H9 (cell line): ENCODE results near the gene MANSC4. TPM values are rescaled to one million over a fixed set of nuclear protein-coding genes. Genes with fewer than 3 reads are reported as not detected.

Experiments
- DNase-seq: peaks from one replicate; pipeline ENCODE4 v3.0.0-alpha.2; 2017
- H2AFZ ChIP-seq: one replicate; pipeline ENCODE4 v1.6.1; 2013; ENCODE audit warnings: mild to moderate bottlenecking, low read length, control low read depth, moderate library complexity
- H2AK5ac ChIP-seq: 2 replicates; pipeline ENCODE4 v1.6.1; 2013; ENCODE audit warnings: low read length, control low read depth, mixed read lengths; ENCODE audit not compliant: insufficient read length
- H2BK120ac ChIP-seq: one replicate; pipeline ENCODE4 v1.6.1; 2013; ENCODE audit warnings: low read depth, mild to moderate bottlenecking, low read length, control low read depth, inconsistent platforms; ENCODE audit not compliant: poor library complexity, severe bottlenecking
- H2BK12ac ChIP-seq: 2 replicates; pipeline ENCODE4 v1.6.1; 2013; ENCODE audit warnings: low read length, control low read depth, mixed read lengths, low read depth; ENCODE audit not compliant: insufficient read length
- H2BK15ac ChIP-seq: 2 replicates; pipeline ENCODE4 v1.6.1; 2013; ENCODE audit warnings: low read depth, low read length, control low read depth
- H2BK20ac ChIP-seq: one replicate; pipeline ENCODE4 v1.6.1; 2013; ENCODE audit warnings: low read depth, mild to moderate bottlenecking, low read length, control low read depth, inconsistent platforms; ENCODE audit not compliant: poor library complexity, severe bottlenecking
- H2BK5ac ChIP-seq: 2 replicates; pipeline ENCODE4 v1.6.1; 2013; ENCODE audit warnings: low read length, control low read depth, mixed read lengths; ENCODE audit not compliant: insufficient read length
- H3K14ac ChIP-seq: 2 replicates; pipeline ENCODE4 v1.6.1; 2013; ENCODE audit warnings: low read length, control low read depth; ENCODE audit not compliant: insufficient read depth
- H3K18ac ChIP-seq: 2 replicates; pipeline ENCODE4 v1.6.1; 2013; ENCODE audit warnings: low read depth, mild to moderate bottlenecking, mixed read lengths, low read length, control low read depth; ENCODE audit not compliant: insufficient read length
- H3K23ac ChIP-seq: 2 replicates; pipeline ENCODE4 v1.6.1; 2013; ENCODE audit warnings: low read length, control low read depth, mixed read lengths, low read depth; ENCODE audit not compliant: insufficient read length
- H3K23me2 ChIP-seq: 2 replicates; pipeline ENCODE4 v1.6.1; 2013; ENCODE audit warnings: low read depth, mild to moderate bottlenecking, mixed read lengths, low read length, control low read depth; ENCODE audit not compliant: insufficient read length, poor library complexity, severe bottlenecking
- H3K27ac ChIP-seq: 2 replicates; pipeline ENCODE4 v1.5.1; 2013; ENCODE audit warnings: low read length, control low read depth, mixed read lengths, low read depth; ENCODE audit not compliant: insufficient read length
- H3K27me3 ChIP-seq: 2 replicates; pipeline ENCODE4 v1.6.1; 2013; ENCODE audit warnings: low read length, control low read depth, inconsistent platforms; ENCODE audit not compliant: insufficient read depth
- H3K4ac ChIP-seq: 2 replicates; pipeline ENCODE4 v1.6.1; 2013; ENCODE audit warnings: low read depth, mild to moderate bottlenecking, control low read depth, inconsistent platforms, low read length, moderate library complexity
- H3K4me1 ChIP-seq: 2 replicates; pipeline ENCODE4 v1.6.1; 2013; ENCODE audit warnings: low read length, control low read depth, inconsistent platforms; ENCODE audit not compliant: insufficient read depth
- H3K4me2 ChIP-seq: 2 replicates; pipeline ENCODE4 v1.6.1; 2013; ENCODE audit warnings: low read length, control low read depth, mixed read lengths; ENCODE audit not compliant: insufficient read length, insufficient read depth
- H3K56ac ChIP-seq: 2 replicates; pipeline ENCODE4 v1.6.1; 2013; ENCODE audit warnings: low read depth, mild to moderate bottlenecking, mixed read lengths, low read length, control low read depth; ENCODE audit not compliant: insufficient read length
- H3K79me1 ChIP-seq: 2 replicates; pipeline ENCODE4 v1.6.1; 2013; ENCODE audit warnings: low read depth, mild to moderate bottlenecking, moderate library complexity, low read length, control low read depth, inconsistent platforms; ENCODE audit not compliant: insufficient read depth, poor library complexity, severe bottlenecking
- H3K79me2 ChIP-seq: 2 replicates; pipeline ENCODE4 v1.6.1; 2013; ENCODE audit warnings: low read length, control low read depth, inconsistent platforms; ENCODE audit not compliant: insufficient read depth
- H3K9ac ChIP-seq: 2 replicates; pipeline ENCODE4 v1.6.1; 2013; ENCODE audit warnings: low read length, control low read depth, mixed read lengths; ENCODE audit not compliant: insufficient read length; ENCODE audit errors: extremely low read depth
- H3K9me3 ChIP-seq: one replicate; pipeline ENCODE4 v1.6.1; 2013; ENCODE audit warnings: low read depth, low read length, inconsistent platforms; ENCODE audit not compliant: control insufficient read depth
- H3T11ph ChIP-seq: one replicate; pipeline ENCODE4 v1.6.1; 2013; ENCODE audit warnings: mild to moderate bottlenecking, low read length, control low read depth, inconsistent platforms
- H4K20me1 ChIP-seq: one replicate; pipeline ENCODE4 v1.6.1; 2013; ENCODE audit not compliant: control insufficient read depth, insufficient read length, insufficient read depth
- H4K5ac ChIP-seq: 2 replicates; pipeline ENCODE4 v1.6.1; 2013; ENCODE audit warnings: low read depth, mild to moderate bottlenecking, mixed read lengths, low read length, control low read depth; ENCODE audit not compliant: insufficient read length
- H4K8ac ChIP-seq: replicated peaks from 2 replicates; pipeline ENCODE4 v1.6.1; 2013; ENCODE audit warnings: low read length, control low read depth, mixed read lengths, low read depth; ENCODE audit not compliant: insufficient read length
- H4K91ac ChIP-seq: 2 replicates; pipeline ENCODE4 v1.6.1; 2013; ENCODE audit warnings: low read depth, mild to moderate bottlenecking, moderate library complexity, mixed read lengths, low read length, control low read depth; ENCODE audit not compliant: insufficient read length
- H3K27ac Mint-ChIP-seq, 3 experiments: 2 replicates in 2 of 3; 3 replicates in 1 of 3; pipeline ENCODE4 v1.8.0; 2020 to 2021; ENCODE audit warnings: mixed read lengths in 3 of 3, mild to moderate bottlenecking in 1 of 3, moderate library complexity in 1 of 3
- H3K27me3 Mint-ChIP-seq: 2 replicates; pipeline ENCODE4 v1.8.0; 2021; ENCODE audit warnings: low read depth, mild to moderate bottlenecking, moderate library complexity, mixed read lengths
- H3K36me3 Mint-ChIP-seq, 3 experiments: 2 replicates in 2 of 3; 3 replicates in 1 of 3; pipeline ENCODE4 v1.8.0; 2020 to 2021; ENCODE audit warnings: low read depth in 3 of 3, mixed read lengths in 3 of 3; ENCODE audit not compliant: insufficient read depth in 1 of 3
- H3K4me1 Mint-ChIP-seq, 2 experiments: 2 replicates each; pipeline ENCODE4 v1.8.0; 2020; ENCODE audit warnings: mixed read lengths in 2 of 2
- H3K4me3 Mint-ChIP-seq, 2 experiments: 2 replicates in 1 of 2; 3 replicates in 1 of 2; pipeline ENCODE4 v1.8.0; 2020 to 2021; ENCODE audit warnings: mild to moderate bottlenecking in 2 of 2, mixed read lengths in 2 of 2, moderate library complexity in 1 of 2
- H3K9me3 Mint-ChIP-seq, 2 experiments: 2 replicates in 1 of 2; 3 replicates in 1 of 2; pipeline ENCODE4 v1.8.0; 2020; ENCODE audit warnings: mild to moderate bottlenecking in 2 of 2, mixed read lengths in 2 of 2, moderate library complexity in 1 of 2
- WGBS: extraction: QIAGEN DNeasy Blood & Tissue Kit; methylation state at CpG from one replicate; pipeline ENCODE4 v1.1.7; 2013; ENCODE audit warnings: missing lambda C conversion rate, low lambda C conversion rate, mixed read lengths; ENCODE audit not compliant: insufficient read length; ENCODE audit errors: extremely low coverage; 5-methylcytosine and 5-hydroxymethylcytosine counted together
- total RNA-seq: library from RNA; stranded (reverse); gene quantifications from 2 replicates; pipeline ENCODE4 v1.2.1, GENCODE V29; 2021
- TF ChIP-seq, protein P1 (sequence below): fragments of 200-600 bp; sonication (generic); conservative IDR thresholded peaks from 3 replicates; pipeline ENCODE4 v1.8.0; 2021; ENCODE audit warnings: antibody characterized with exemption, mild to moderate bottlenecking

The MANSC4 gene
- total RNA-seq, 1 experiment from 2014 or later = not detected

GRCh38 chr12:27780612-27781408 is 774 bp upstream of the MANSC4 start:
- H2AK5ac ChIP-seq = no peak overlapping the region
- H3K27ac ChIP-seq = no peak overlapping the region
- H2BK15ac ChIP-seq = no peak overlapping the region
- peak overlapping the region; percentile 73 for H3K9ac ChIP-seq
- H3K56ac ChIP-seq = no peak overlapping the region
- H2BK5ac ChIP-seq = no peak overlapping the region
- H3K14ac ChIP-seq = peak overlapping the region; percentile 80
- DNase-seq = peak; percentile 78
- peak overlapping the region; percentile 83 for H3K4me2 ChIP-seq
- no peak overlapping the region for H4K5ac ChIP-seq
- Mint-ChIP-seq H3K9me3 (no peaks in the 10 kb centered on the region), H3K27me3 (no peaks in the 10 kb centered on the region; the same call in 1 of the 2 replicates), H3K36me3 (peaks cover 6 to 30% (median 11%) of the 10 kb centered on the region in 3 experiments; a peak in 6 of 7 replicates), H3K4me3 (peak overlapping the region; percentile 75 to 83), H3K27ac (peak overlapping the region; percentile 35 to 61 (median 58); a peak in 2 of 7 replicates), H3K4me1 (peaks cover 33 to 36% of the 10 kb centered on the region in 2 experiments)
- no peaks in the 10 kb centered on the region for H4K20me1 ChIP-seq
- H3K9me3 ChIP-seq = no peaks in the 10 kb centered on the region
- H3T11ph ChIP-seq = no peak overlapping the region
- peaks cover 3% of the 10 kb centered on the region; the same call in 1 of the 2 replicates for H3K4me1 ChIP-seq
- no peak overlapping the region for H2AFZ ChIP-seq
- H3K4ac ChIP-seq = no peak overlapping the region
- WGBS = no CpG with 5 or more reads among the region's 27 CpGs
- peaks cover 6% of the 10 kb centered on the region; the same call in 1 of the 2 replicates for H3K79me2 ChIP-seq
- H2BK12ac ChIP-seq = no peak overlapping the region
- no peak overlapping the region for H4K8ac ChIP-seq
- H4K91ac ChIP-seq = no peak overlapping the region
- H3K23me2 ChIP-seq = peaks cover 11% of the 10 kb centered on the region
- no peak overlapping the region for H3K23ac ChIP-seq
- H3K79me1 ChIP-seq = no peaks in the 10 kb centered on the region
- no peak overlapping the region for H2BK120ac ChIP-seq
- H2BK20ac ChIP-seq = no peak overlapping the region
- H3K18ac ChIP-seq = peak overlapping the region; percentile 49
- no peaks in the 10 kb centered on the region for H3K27me3 ChIP-seq
- TF ChIP-seq, protein P1, sequence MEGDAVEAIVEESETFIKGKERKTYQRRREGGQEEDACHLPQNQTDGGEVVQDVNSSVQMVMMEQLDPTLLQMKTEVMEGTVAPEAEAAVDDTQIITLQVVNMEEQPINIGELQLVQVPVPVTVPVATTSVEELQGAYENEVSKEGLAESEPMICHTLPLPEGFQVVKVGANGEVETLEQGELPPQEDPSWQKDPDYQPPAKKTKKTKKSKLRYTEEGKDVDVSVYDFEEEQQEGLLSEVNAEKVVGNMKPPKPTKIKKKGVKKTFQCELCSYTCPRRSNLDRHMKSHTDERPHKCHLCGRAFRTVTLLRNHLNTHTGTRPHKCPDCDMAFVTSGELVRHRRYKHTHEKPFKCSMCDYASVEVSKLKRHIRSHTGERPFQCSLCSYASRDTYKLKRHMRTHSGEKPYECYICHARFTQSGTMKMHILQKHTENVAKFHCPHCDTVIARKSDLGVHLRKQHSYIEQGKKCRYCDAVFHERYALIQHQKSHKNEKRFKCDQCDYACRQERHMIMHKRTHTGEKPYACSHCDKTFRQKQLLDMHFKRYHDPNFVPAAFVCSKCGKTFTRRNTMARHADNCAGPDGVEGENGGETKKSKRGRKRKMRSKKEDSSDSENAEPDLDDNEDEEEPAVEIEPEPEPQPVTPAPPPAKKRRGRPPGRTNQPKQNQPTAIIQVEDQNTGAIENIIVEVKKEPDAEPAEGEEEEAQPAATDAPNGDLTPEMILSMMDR = no peak
